ENCODE data around the gene MS4A15.
"Not testable (repeated sequence)": the region's sequence is repeated elsewhere in the genome, so short reads cannot be mapped to it uniquely, and the experiment has no call there.

MS4A15 gene

DNA sequence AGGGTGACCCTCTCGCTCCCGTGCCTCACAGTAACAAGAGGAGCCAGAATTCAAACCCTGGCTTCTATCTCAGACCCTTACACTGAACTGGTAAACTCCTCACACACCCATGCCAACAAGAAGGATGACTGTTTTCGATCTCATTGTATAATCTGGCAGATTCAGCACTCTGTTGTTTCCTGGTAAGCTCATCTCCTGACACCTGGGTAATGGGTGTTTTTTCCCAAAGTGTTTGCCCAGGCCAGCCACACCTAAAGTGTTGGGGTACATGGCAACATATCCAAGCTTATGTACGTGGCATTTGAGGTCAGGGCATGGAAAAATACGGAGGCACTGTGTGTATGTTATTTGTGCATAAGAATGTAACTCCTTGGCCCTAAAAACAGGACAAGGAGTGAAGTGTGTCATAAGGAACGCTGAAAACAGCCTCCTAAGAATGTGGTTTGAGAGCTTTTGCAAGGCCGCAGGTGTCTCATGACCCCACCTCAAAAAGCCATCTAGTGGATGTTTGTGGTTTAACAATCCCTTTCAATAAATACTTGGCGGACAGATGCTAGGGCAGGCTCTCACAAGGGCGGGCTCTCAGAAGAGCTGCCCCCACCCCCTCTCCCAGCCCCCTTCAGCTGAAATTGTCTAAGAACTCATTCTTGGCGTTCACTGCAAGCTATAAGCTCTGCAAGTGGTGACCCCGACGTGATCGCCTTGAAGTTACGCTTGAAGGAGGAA is at the start of gene MS4A15:
TSS of gene MS4A15 (plus strand) at position 561 of the 726 bp plus-strand sequence. CDS start 6,867 bp downstream, outside the sequence.
- in situ Hi-C loops (cut with MboI; ENCODE audit: low sequenced_read_pairs) = no loop called here

DNA sequence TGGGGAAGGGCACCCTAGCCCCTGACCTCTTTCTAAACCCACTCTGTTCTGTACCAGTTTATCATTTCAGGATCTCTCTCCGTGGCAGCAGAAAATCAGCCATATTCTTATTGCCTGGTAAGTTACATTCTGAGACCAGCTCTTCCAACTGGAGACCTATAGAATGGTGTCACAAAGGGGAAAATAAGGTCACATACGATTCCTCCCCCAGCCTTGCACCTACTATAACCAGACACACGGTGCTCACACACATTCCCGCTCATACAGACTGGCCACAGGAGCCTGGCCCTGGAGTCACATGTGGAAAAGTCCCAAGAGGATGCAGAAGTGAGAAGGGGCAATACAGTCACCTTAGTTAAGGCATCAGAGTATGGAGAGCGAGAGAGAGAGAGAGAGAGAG is 49.7 kb upstream of the MS4A15 start:
- in situ Hi-C loops (cut with MboI; ENCODE audit: low sequenced_read_pairs) = no loop called here

GRCh38 chr11:60710482-60710881 is 46.2 kb upstream of the MS4A15 start:
- in situ Hi-C loops (cut with MboI; ENCODE audit: low sequenced_read_pairs) = no loop called here

GRCh38 chr11:60711276-60711675 is 45.4 kb upstream of the MS4A15 start:
- in situ Hi-C loops (cut with MboI; ENCODE audit: low sequenced_read_pairs) = no loop called here

DNA sequence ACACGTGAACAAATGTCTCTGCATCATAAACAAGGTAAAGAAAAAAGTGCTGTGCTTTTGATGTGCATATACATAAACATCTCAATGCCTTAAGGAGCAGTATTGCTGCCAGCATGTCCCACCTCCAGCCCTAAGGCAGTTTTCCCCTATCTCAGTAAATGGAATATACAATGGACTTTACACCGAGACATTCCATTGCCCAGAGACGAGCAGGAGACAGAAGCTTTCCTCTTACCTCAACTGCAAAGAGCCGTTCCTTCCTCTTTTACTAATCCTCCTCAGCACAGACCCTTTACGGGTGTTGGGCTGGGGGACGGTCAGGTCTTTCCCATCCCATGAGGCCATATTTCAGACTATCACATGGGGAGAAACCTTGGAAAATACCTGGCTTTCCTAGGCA is 43.2 kb upstream of the MS4A15 start:
- in situ Hi-C loops (cut with MboI; ENCODE audit: low sequenced_read_pairs) = not testable (repeated sequence)

DNA sequence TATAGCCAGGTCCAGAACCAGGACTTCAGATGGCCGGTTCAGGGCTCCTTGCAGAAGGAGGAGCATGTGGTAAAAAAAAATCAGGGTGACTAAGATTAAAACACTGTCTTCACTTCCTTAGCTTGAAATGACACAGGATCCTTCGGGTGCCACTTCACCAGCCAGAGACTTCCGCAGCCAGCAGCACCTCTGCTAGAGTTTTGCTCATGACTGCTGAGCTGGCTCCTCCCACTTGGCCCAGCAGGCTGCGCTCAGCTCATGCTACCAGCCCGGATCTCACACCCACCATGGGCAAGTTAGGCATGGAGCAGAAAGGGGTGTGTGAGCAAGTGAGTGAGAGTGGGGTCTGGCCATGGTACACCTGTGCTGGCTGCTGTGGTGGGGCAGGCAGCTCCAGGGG is 38.7 kb upstream of the MS4A15 start:
- in situ Hi-C loops (cut with MboI; ENCODE audit: low sequenced_read_pairs) = no loop called here

DNA sequence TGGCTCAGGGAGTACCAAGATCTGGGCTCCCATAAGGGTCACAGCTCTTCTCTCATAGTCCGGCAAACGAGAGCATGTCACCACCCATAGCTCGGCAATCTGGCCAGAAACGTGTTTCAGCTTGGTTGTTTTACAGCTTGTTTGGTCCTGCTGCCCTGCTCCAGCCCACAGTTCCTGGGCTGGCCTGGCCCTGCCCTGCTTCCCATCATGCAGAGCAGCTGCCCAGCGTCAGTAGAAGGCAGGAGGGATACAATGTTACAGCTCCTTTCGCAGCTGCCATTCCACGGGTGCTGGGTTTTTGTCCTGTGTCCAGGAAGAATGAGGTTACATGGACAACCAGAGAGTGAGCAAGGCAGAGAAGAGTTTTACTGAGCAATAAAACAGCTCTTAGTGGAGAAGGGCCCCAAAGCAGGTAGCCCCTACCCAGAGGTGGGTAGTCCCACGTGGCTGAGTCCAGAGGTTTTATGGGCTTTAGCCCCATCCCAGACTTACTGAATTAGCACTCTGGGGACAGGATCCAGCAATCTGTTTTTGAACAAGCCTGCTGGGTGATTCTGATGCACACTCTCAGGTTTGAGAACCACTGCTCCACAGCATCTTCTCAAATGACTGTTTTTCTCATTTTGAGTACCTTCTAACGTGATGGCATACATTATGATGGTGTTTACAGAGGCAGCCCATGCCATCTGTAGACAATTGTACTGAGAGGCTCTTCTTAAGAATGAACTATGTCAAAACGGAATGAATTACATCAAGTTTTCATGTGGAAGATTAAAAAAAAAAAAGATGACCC is 37.9 kb upstream of the MS4A15 start:
- in situ Hi-C loops (cut with MboI; ENCODE audit: low sequenced_read_pairs) = no loop called here

DNA sequence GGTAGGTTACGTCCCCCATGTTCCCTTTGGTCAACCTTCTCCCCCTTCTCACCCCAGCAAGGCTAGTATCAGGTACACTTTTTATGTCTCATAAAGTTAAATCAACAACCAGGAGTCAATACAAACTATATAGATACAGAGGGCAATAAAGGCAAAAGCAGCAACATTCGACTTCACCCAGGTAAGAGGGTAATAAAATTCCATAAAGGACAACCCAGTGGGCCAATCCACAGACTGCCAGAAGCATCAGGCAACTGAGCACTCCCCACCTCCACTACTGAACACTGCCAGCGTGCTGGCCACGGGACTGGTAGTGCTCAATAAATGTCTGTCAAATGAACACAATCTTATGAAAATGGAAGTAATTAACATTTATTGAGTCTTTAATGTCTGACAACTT is 37.3 kb upstream of the MS4A15 start:
- in situ Hi-C loops (cut with MboI; ENCODE audit: low sequenced_read_pairs) = no loop called here

- in situ Hi-C loops (cut with MboI; ENCODE audit: low sequenced_read_pairs) = no loop called here
Observed at GRCh38 chr11:60720460-60720859, 36.2 kb upstream of the MS4A15 start.

DNA sequence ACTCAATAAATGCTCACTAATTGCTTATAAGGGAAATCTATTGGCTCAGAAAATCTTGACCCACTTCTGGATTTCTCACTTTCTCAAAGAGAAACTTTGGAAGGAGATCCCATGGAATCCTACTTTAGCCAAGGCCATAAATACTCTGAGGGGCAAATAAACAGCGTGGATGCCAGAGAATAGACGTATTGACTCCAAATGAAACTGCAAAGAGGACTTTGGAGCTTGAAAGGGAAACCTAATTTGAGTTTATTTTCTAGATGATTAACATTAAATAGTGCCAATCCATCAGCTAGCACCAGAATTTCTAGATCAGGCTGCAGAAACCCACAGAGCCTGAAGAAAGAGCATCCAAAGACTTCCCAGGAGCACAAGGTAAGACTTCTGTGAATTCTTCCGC is 32.2 kb upstream of the MS4A15 start, which contains the start of gene MS4A18:
TSS of gene MS4A18 (plus strand) at position 301 of the 400 bp plus-strand sequence.
- in situ Hi-C loops (cut with MboI; ENCODE audit: low sequenced_read_pairs) = no loop called here

- in situ Hi-C loops (cut with MboI; ENCODE audit: low sequenced_read_pairs) = no loop called here
Observed at GRCh38 chr11:60725592-60725991, 31.1 kb upstream of the MS4A15 start.

DNA sequence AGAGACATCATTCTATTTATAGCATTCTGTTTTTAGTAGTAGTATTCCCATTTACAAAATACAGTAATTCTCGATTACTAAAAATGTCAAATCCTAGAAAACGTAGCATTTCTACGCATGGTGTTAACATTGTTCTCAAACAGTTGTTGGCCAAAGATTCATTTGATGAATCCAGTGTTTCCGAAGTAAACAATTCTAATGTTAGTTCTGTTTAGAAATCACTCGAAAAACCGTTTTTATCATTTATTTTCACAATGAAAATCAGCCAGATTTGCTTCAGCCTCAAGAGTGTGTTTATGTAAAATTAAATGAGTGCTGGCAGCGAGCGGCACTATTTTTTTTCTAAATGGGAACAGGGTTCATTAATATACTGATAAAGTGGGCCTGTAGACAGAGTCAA is 25.1 kb upstream of the MS4A15 start:
- in situ Hi-C loops (cut with MboI; ENCODE audit: low sequenced_read_pairs) = no loop called here

DNA sequence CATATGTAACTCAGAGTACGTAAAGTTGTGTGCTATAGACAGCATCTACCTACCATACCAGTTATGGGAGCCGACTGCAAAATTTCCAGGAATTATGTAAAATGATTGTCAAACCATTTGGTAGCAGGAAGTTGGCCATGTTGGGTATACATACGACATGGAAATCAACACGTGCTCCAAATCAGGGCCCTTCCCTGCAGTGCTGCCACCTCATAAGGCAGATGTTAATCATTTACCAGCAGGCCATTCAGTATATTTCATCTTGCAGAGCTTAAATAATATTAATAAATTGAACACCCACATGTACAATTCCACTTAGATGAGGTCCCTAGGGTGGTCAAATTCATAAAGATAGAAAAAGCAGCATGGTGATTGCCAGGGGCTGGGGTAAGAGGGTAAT is 22.4 kb upstream of the MS4A15 start:
- in situ Hi-C loops (cut with MboI; ENCODE audit: low sequenced_read_pairs) = no loop called here

DNA sequence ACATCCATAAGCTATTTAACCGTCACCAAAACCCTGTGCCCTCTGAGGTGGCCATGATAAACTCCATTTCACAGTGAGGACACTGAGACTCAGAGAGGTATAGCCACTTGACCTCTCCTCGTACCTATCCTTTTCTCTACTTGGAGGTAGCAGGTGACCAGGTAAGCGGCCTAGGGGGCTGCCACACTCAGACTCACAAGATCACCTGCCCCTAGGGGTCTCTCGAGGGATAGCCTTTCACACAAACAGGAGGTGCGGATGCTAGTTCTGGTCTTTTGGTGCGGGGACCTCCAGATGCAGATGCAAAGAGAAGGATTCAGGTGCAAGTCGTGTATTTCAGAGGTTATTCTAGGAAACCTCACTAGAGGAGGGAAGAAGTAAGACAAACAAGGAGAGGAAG is 17.6 kb upstream of the MS4A15 start:
- in situ Hi-C loops (cut with MboI; ENCODE audit: low sequenced_read_pairs) = no loop called here

DNA sequence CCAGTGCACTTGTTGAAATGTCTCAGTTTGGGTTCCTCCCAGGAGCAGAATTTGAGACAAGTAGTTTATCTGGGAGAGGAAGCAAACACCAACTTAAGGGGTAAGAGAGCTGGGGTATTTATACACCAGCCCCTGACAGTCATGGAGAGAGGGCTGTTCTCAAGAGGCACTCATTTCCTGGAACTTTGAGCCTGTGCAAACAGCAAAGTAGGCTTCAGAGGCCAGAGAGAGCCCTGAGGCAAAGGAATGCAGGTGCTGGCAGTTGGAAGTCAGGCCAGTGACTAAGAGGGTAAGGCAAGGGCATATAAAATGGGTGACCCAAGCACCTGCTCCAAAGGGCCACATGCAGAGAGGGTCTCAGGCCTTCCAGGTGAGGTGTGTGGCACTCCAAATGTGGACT is 16.1 kb upstream of the MS4A15 start:
- in situ Hi-C loops (cut with MboI; ENCODE audit: low sequenced_read_pairs) = no loop called here

- in situ Hi-C loops (cut with MboI; ENCODE audit: low sequenced_read_pairs) = no loop called here
Observed at GRCh38 chr11:60741421-60741820, 15.2 kb upstream of the MS4A15 start.

GRCh38 chr11:60743058-60743457 is 13.6 kb upstream of the MS4A15 start:
- in situ Hi-C loops (cut with MboI; ENCODE audit: low sequenced_read_pairs) = no loop called here

- in situ Hi-C loops (cut with MboI; ENCODE audit: low sequenced_read_pairs) = no loop called here
Observed at GRCh38 chr11:60744114-60744513, 12.6 kb upstream of the MS4A15 start.

DNA sequence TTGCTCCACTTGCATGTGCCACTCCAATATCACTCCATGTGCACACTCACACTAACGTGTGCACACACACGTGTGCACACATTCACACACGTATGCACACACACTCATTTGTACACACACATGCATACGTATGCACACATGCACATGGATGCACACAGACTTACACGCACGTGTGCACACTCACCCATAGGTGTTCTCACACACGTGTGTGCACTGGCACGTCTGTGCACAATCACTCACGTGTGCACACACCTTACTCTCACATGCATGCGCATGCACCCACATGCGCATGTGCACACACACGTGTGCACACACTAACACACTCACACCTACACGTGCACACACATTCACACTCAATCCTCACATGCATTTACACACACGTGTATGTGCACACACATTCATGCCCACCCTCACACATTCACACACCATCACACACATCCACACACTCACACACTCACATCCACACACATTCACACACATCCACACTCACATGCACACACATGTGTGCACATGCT is 9.3 kb upstream of the MS4A15 start:
- in situ Hi-C loops (cut with MboI; ENCODE audit: low sequenced_read_pairs) = no loop called here

DNA sequence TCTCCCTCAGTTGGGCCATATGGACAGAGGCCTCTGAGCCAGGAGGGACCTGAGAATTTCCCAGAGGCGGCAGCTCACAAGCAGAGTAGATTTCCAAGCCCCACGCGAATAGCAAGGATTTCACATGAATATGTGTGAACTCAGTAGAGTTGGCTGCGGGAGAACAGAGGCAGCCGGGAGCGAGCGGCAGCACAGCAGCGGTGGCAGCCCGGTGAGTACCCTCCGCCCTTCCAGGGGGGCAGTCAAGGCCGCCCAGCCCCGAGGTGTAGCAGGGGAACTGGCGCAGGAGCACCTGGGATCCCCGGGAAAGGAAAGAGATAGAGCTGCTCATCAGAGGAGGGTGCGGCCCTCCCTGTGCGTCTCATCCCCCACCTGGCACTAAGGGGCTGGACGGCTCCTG is 8.4 kb upstream of the MS4A15 start:
- in situ Hi-C loops (cut with MboI; ENCODE audit: low sequenced_read_pairs) = no loop called here

GRCh38 chr11:60748821-60749220 is 7.8 kb upstream of the MS4A15 start:
- in situ Hi-C loops (cut with MboI; ENCODE audit: low sequenced_read_pairs) = no loop called here

- in situ Hi-C loops (cut with MboI; ENCODE audit: low sequenced_read_pairs) = no loop called here
Observed at GRCh38 chr11:60750911-60751310, 5.8 kb upstream of the MS4A15 start.
